Uterus (tissue), 4 donors: ENCODE results near the gene RAB3C. TPM values are rescaled to one million over a fixed set of nuclear protein-coding genes. Genes with fewer than 3 reads are reported as not detected.

Source experiments
- DNase-seq, 2 donors: peaks; one replicate each; pipeline ENCODE4 v3.0.0-alpha.2; 2019 to 2020
- H3K27ac ChIP-seq, 2 donors: fragments of 200-600 bp; sonication (generic); 1 replicate in 1 of 2; 2 replicates in 1 of 2; pipeline ENCODE4 v1.5.1; 2016 to 2018
- H3K27me3 ChIP-seq, 2 donors: fragments of 200-600 bp; sonication (generic); one replicate each; pipeline ENCODE4 v1.5.1; 2018 to 2019; ENCODE audit warnings: control low read depth in 1 of 2
- H3K36me3 ChIP-seq, 2 donors: fragments of 200-600 bp; sonication (generic); one replicate each; pipeline ENCODE4 v1.5.1; 2019; ENCODE audit warnings: control low read depth in 1 of 2
- H3K4me1 ChIP-seq, 2 donors: fragments of 200-600 bp; sonication (generic); one replicate each; pipeline ENCODE4 v1.5.1; 2018 to 2019; ENCODE audit warnings: control low read depth in 1 of 2
- H3K4me3 ChIP-seq, 2 donors: fragments of 200-600 bp; sonication (generic); 1 replicate in 1 of 2; 2 replicates in 1 of 2; pipeline ENCODE4 v1.5.1; 2018 to 2019; ENCODE audit warnings: mild to moderate bottlenecking in 1 of 2
- H3K9me3 ChIP-seq, 2 donors: fragments of 200-600 bp; sonication (generic); one replicate each; pipeline ENCODE4 v1.5.1; 2019; ENCODE audit warnings: control low read depth in 1 of 2
- POLR2A ChIP-seq, 2 donors: fragments of 450-650 bp; IDR thresholded peaks; one replicate each; pipeline ENCODE4 v1.6.1; 2016; ENCODE audit warnings: antibody characterized with exemption in 2 of 2, mild to moderate bottlenecking in 1 of 2, moderate library complexity in 1 of 2
- intact Hi-C: fragments of 100-400 bp; cut with DNase I; formaldehyde crosslinking; loops from one replicate; pipeline ENCODE4 v1.15.1; 2023; ENCODE audit warnings: low total_unique reads
- total RNA-seq, 4 donors: library from RNA; depleted of rRNA in 3 of 4; stranded (reverse); fragments of >200 nt in 3 of 4; gene quantifications; one replicate each; pipeline versions ENCODE4 v1.1.0 to v1.2.4, GENCODE V29; 2014 to 2023
- TF ChIP-seq, protein P1 (sequence below), 4 experiments: fragments of 200-600 bp in 2 of 4; fragments of 450-650 bp in 2 of 4; sonication (generic) in 2 of 4; IDR thresholded peaks; one replicate each; pipeline ENCODE4 v1.5.1; 2016 to 2019; ENCODE audit warnings: antibody characterized with exemption in 4 of 4, mild to moderate bottlenecking in 2 of 4, moderate library complexity in 1 of 4
- donor health status: DM: yes; HTN: yes; CAD: no.

Gene RAB3C
- total RNA-seq, 4 donors from 2014 or later, result 0.59 to 2.1 (median 0.83) TPM; not detected in 1

DNA sequence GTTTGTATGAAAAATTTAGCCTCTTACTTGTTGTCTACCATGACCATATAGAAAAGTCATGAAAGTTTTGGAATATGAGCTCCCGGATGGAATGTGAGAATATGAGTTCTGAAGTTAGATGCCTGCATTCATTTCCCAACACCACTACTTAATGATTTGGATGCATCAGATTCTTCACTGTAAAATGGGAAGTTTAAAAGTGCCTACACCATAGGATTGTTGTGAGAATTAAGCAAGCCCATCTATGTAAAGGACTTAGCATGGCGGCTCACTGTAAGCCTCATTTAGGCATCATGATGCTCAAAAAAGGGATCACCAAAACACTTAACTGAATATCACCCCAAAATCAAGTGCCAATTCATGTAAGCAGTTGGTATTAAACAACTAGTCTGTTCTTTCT, 177.3 kb downstream of the RAB3C start:
- no peak overlapping the region for H3K4me3 ChIP-seq

DNA sequence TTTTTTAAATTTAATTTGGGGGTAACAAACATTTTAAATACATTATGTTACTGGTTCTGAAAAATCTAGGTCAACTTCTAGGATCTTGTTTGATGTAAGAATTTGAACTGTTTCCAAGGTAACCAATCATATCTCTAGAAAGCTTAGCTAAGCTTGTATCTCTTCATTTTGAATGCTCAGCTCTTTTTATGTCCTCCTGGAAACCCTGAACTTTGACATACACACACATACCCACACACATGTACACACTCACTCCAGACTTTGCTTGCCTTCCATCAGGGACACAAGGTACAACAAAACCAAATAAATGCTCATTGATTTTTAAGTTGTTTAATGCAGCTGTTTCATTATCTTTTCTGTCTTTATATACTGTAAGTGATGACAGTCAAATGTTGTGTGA, 178.5 kb downstream of the RAB3C start:
- no peak overlapping the region for H3K27ac ChIP-seq
- TF ChIP-seq, protein P1, sequence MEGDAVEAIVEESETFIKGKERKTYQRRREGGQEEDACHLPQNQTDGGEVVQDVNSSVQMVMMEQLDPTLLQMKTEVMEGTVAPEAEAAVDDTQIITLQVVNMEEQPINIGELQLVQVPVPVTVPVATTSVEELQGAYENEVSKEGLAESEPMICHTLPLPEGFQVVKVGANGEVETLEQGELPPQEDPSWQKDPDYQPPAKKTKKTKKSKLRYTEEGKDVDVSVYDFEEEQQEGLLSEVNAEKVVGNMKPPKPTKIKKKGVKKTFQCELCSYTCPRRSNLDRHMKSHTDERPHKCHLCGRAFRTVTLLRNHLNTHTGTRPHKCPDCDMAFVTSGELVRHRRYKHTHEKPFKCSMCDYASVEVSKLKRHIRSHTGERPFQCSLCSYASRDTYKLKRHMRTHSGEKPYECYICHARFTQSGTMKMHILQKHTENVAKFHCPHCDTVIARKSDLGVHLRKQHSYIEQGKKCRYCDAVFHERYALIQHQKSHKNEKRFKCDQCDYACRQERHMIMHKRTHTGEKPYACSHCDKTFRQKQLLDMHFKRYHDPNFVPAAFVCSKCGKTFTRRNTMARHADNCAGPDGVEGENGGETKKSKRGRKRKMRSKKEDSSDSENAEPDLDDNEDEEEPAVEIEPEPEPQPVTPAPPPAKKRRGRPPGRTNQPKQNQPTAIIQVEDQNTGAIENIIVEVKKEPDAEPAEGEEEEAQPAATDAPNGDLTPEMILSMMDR (IDR thresholded peaks at IDR 0.05), result no peak
- TF ChIP-seq POLR2A (IDR thresholded peaks at IDR 0.05), result no peak
- H3K36me3 ChIP-seq, result no peaks in the 10 kb centered on the region
- no peaks in the 10 kb centered on the region for H3K27me3 ChIP-seq
- intact Hi-C loops, result no loop called here
- no peak overlapping the region for H3K4me3 ChIP-seq
- no peaks in the 10 kb centered on the region for H3K4me1 ChIP-seq
- no peak for DNase-seq
- no peaks in the 10 kb centered on the region for H3K9me3 ChIP-seq

More for the DNA sequence above, 177.3 kb downstream of the RAB3C start:
- Histone ChIP-seq H3K36me3 (no peaks in the 10 kb centered on the region), H3K9me3 (no peaks in the 10 kb centered on the region), H3K27ac (no peak overlapping the region), H3K27me3 (no peaks in the 10 kb centered on the region), H3K4me1 (no peaks in the 10 kb centered on the region)
- TF ChIP-seq, protein P1 (IDR thresholded peaks at IDR 0.05), result no peak
- TF ChIP-seq POLR2A (IDR thresholded peaks at IDR 0.05), result no peak
- intact Hi-C loops, result no loop called here
- no peak for DNase-seq

DNA sequence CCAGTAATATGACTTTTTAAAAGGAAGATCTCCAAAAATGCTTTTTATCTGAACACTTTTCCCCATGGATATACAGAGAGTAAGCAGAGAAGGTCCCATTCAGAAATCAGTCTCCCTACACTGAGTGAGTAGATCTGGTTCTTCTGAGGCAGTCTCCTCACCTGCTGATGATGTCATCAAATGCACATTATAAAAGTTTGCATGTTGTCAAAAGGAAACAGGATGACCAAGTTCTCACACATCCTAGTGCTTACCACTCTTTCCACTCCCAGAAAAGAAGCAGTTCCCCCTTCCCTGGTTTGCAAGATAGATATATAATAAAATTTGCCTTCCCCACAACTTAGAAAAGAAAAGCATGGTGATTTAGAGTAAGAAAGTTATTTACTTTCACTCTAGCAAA, 180.5 kb downstream of the RAB3C start:
- H3K27me3 ChIP-seq, result no peaks in the 10 kb centered on the region
- H3K27ac ChIP-seq, result no peak overlapping the region
- H3K4me3 ChIP-seq, result no peak overlapping the region
- TF ChIP-seq, protein P1 (IDR thresholded peaks at IDR 0.05), result no peak
- TF ChIP-seq POLR2A (IDR thresholded peaks at IDR 0.05), result no peak
- no peak for DNase-seq
- H3K36me3 ChIP-seq, result no peaks in the 10 kb centered on the region
- H3K9me3 ChIP-seq, result no peaks in the 10 kb centered on the region
- intact Hi-C loops, result no loop called here
- no peaks in the 10 kb centered on the region for H3K4me1 ChIP-seq

DNA sequence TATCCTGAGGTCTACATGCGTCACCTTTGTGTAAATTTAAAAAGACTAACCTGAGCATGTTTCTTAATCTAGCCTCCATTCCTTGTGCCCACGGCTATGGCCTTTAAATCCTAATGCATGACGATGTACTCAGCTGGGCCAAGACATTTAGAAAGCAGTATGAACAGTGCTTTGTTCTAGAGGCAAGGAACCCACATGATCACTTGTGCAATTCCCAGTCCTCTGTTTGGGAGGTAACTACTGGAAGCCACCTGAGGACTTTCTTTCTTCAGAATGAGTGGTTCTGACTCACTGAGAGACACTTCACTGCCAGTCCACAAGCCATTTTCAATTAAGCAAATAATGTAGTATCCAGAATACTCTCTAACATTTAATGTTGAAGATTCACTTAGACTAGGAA, 181.3 kb downstream of the RAB3C start:
- DNase-seq, result no peak
- no peaks in the 10 kb centered on the region for H3K4me1 ChIP-seq
- H3K36me3 ChIP-seq, result no peaks in the 10 kb centered on the region
- H3K27ac ChIP-seq, result no peak overlapping the region
- intact Hi-C loops, result no loop called here
- TF ChIP-seq, protein P1 (IDR thresholded peaks at IDR 0.05), result no peak
- TF ChIP-seq POLR2A (IDR thresholded peaks at IDR 0.05), result no peak
- no peaks in the 10 kb centered on the region for H3K9me3 ChIP-seq
- no peak overlapping the region for H3K4me3 ChIP-seq
- H3K27me3 ChIP-seq, result no peaks in the 10 kb centered on the region

DNA sequence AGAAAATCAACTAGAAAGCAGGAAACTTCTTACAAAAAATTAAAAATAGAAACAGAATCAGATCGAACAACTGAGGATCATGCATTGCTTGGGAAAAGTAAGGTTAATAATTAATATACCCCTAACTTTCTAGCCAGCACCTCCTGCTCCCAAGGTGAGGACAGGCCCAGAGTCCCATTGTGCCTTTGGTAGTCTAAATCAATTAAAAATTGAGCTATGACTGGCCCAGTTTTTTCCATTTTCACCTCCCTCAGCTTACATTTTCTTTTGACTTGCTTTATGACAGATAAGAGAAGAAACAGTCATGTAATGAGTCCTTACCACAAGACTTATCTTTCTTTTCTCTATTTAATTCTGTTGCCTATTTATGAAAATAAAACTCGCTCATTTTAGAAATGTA, 182.2 kb downstream of the RAB3C start:
- TF ChIP-seq, protein P1 (IDR thresholded peaks at IDR 0.05), result no peak
- TF ChIP-seq POLR2A (IDR thresholded peaks at IDR 0.05), result no peak

More for the DNA sequence above, 182.2 kb downstream of the RAB3C start:
- no peaks in the 10 kb centered on the region for H3K9me3 ChIP-seq
- DNase-seq, result no peak
- H3K36me3 ChIP-seq, result no peaks in the 10 kb centered on the region
- no peak overlapping the region for H3K27ac ChIP-seq
- intact Hi-C loops, result no loop called here
- no peaks in the 10 kb centered on the region for H3K4me1 ChIP-seq
- no peak overlapping the region for H3K4me3 ChIP-seq
- H3K27me3 ChIP-seq, result no peaks in the 10 kb centered on the region
